GM18499 (cell line): ENCODE results near the gene ULBP3.

ENCODE experiments used
- ATAC-seq: cut with Tn5 transposase; IDR thresholded peaks from one replicate; pipeline ENCODE4 v1.9.1; 2021; ENCODE audit warnings: moderate number of reproducible peaks; ENCODE audit not compliant: insufficient read depth, unreplicated experiment

ULBP3 gene

GRCh38 chr6:150068720-150069648 lies at the start of gene ULBP3:
ULBP3 (minus strand) TSS chr6:150069121; CDS start chr6:150069066, 55 bp downstream.
- ATAC-seq = no peak

GRCh38 chr6:150118627-150119026 lies 49.7 kb upstream of the ULBP3 start:
- ATAC-seq = no peak

- no peak for ATAC-seq
Measured at GRCh38 chr6:150118203-150118602, 49.3 kb upstream of the ULBP3 start.

- no peak for ATAC-seq
Measured at GRCh38 chr6:150116200-150116800, 47.4 kb upstream of the ULBP3 start.

- ATAC-seq = no peak
Measured at GRCh38 chr6:150115769-150116168, 46.8 kb upstream of the ULBP3 start.

GRCh38 chr6:150112233-150112632 lies 43.3 kb upstream of the ULBP3 start:
- ATAC-seq = no peak

- ATAC-seq = no peak
Measured at GRCh38 chr6:150102750-150103270, 33.9 kb upstream of the ULBP3 start.

- ATAC-seq = no peak
Measured at GRCh38 chr6:150100745-150101144, 31.8 kb upstream of the ULBP3 start.

GRCh38 chr6:150099953-150100352 lies 31.0 kb upstream of the ULBP3 start:
- ATAC-seq = no peak

GRCh38 chr6:150099546-150099945 lies 30.6 kb upstream of the ULBP3 start:
- no peak for ATAC-seq

- ATAC-seq = no peak
Measured at GRCh38 chr6:150098155-150098554, 29.2 kb upstream of the ULBP3 start.

GRCh38 chr6:150093397-150093796 lies 24.5 kb upstream of the ULBP3 start:
- ATAC-seq = no peak

- no peak for ATAC-seq
Measured at GRCh38 chr6:150091476-150091875, 22.6 kb upstream of the ULBP3 start.

- no peak for ATAC-seq
Measured at GRCh38 chr6:150090328-150090727, 21.4 kb upstream of the ULBP3 start.

- ATAC-seq = no peak
Measured at GRCh38 chr6:150088481-150089154, 19.7 kb upstream of the ULBP3 start.

- ATAC-seq = no peak
Measured at GRCh38 chr6:150087336-150087735, 18.4 kb upstream of the ULBP3 start.

- ATAC-seq = no peak
Measured at GRCh38 chr6:150086026-150086425, 17.1 kb upstream of the ULBP3 start.

GRCh38 chr6:150084426-150084825 lies 15.5 kb upstream of the ULBP3 start:
- no peak for ATAC-seq

- ATAC-seq = no peak
Measured at GRCh38 chr6:150083839-150084238, 14.9 kb upstream of the ULBP3 start.

GRCh38 chr6:150081702-150082101 lies 12.8 kb upstream of the ULBP3 start:
- ATAC-seq = no peak

GRCh38 chr6:150079604-150080003 lies 10.7 kb upstream of the ULBP3 start:
- ATAC-seq = no peak
